ENCODE measurements around the gene PIGU. TPM values are rescaled to one million over a fixed set of nuclear protein-coding genes. Genes with fewer than 3 reads are reported as not detected.

PIGU gene
- total and polyA plus RNA-seq, 2 of the 13 experiments (the other 11 are each of a cell fraction or from before 2014, with no cell fraction given) = 45.5 to 231 TPM

DNA sequence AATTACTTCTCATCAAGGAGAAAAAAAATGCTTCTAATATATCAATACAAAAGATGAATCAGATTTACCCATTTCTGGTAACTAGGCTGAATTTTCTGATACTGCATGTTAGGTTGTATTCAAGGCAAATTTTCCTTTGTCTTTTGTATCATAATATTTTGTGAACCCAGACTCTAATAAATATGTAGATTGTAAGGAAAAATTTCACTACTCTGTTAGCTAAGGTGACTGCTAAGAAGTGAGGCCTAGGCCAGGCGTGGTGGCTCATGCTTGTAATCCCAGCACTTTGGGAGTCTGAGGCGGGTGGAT is 40.0 kb upstream of the PIGU start (continued):
- TF ChIP-seq, protein P1, sequence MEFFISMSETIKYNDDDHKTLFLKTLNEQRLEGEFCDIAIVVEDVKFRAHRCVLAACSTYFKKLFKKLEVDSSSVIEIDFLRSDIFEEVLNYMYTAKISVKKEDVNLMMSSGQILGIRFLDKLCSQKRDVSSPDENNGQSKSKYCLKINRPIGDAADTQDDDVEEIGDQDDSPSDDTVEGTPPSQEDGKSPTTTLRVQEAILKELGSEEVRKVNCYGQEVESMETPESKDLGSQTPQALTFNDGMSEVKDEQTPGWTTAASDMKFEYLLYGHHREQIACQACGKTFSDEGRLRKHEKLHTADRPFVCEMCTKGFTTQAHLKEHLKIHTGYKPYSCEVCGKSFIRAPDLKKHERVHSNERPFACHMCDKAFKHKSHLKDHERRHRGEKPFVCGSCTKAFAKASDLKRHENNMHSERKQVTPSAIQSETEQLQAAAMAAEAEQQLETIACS (CRISPR knock-in tag; IDR thresholded peaks at IDR 0.05) = 0 out of 2 replicates have a peak, but pooled peaks have one; percentile 12
- TF ChIP-seq ZNF672 (CRISPR knock-in tag; IDR thresholded peaks at IDR 0.05) (no peak), RARA (CRISPR knock-in tag; IDR thresholded peaks at IDR 0.05) (peak; percentile 82), ZNF101 (CRISPR knock-in tag; IDR thresholded peaks at IDR 0.05; ENCODE audit: borderline replicate concordance, low read depth) (no peak), ZNF816 (CRISPR knock-in tag; IDR thresholded peaks at IDR 0.05; ENCODE audit: borderline replicate concordance) (peak; percentile 77), MTA1 (CRISPR knock-in tag; IDR thresholded peaks at IDR 0.05; ENCODE audit: borderline replicate concordance) (no peak)

DNA sequence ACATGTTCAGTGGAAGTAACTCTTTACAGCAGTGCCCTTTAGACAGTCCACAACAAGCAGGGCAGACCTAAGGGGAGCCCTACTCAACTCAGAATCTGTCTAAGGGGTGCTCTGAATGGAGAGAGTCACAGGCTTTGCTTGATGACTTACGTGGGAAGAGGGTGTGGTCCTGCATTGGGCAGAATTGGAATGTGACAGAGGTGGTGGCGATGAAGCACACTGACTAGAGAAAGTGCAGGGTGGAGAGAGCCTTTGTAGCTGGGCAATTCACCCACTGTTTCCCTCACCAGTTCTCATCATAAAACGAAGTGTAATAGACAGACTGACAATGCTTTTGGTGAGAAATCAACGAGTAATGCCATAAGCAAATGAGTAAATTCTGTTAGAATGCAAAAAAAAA is 38.5 kb upstream of the PIGU start:
- Histone ChIP-seq H3K4me1 (ENCODE audit: insufficient read depth, low read length) (peaks cover 92% of the 10 kb centered on the region), H4K20me1 (ENCODE audit: insufficient read depth, low read length) (no peaks in the 10 kb centered on the region), H3K27me3 (ENCODE audit: control insufficient read depth in 1 of 2, insufficient read depth in 2 of 2, low read length in 2 of 2) (no peaks in the 10 kb centered on the region), H3K9me3 (ENCODE audit: low read length) (no peaks in the 10 kb centered on the region), H3K9ac (ENCODE audit: insufficient read depth, low read depth, low read length) (no peak overlapping the region), H3K36me3 (replicated peaks in 1 of 2; ENCODE audit: control insufficient read depth in 1 of 2, insufficient read depth in 2 of 2, low read length in 2 of 2) (peaks cover 3 to 19% of the 10 kb centered on the region in 2 experiments), H3K4me3 (replicated peaks in 1 of 3; ENCODE audit: insufficient read depth in 1 of 3, low read depth in 2 of 3, low read length in 3 of 3) (no peak overlapping the region), H3K79me2 (ENCODE audit: insufficient read depth, low read length) (no peaks in the 10 kb centered on the region), H3K27ac (ENCODE audit: extremely low read length, insufficient read depth, low read length) (no peak overlapping the region), H3K4me2 (ENCODE audit: low read depth, low read length) (no peak overlapping the region), H2AFZ (ENCODE audit: low read length) (no peak overlapping the region)
- POLR2A ChIA-PET = interaction anchor here (16.2 kb wide), 1 partner anchor 11 kb away, joined by 168 read pairs; the partner anchor contains the start of gene TP53INP2
- WGBS (ENCODE audit: low lambda C conversion rate) = 97% methylated on average over 4 of the region's 4 CpGs
- TF ChIP-seq, protein P2, sequence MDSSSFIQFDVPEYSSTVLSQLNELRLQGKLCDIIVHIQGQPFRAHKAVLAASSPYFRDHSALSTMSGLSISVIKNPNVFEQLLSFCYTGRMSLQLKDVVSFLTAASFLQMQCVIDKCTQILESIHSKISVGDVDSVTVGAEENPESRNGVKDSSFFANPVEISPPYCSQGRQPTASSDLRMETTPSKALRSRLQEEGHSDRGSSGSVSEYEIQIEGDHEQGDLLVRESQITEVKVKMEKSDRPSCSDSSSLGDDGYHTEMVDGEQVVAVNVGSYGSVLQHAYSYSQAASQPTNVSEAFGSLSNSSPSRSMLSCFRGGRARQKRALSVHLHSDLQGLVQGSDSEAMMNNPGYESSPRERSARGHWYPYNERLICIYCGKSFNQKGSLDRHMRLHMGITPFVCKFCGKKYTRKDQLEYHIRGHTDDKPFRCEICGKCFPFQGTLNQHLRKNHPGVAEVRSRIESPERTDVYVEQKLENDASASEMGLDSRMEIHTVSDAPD (CRISPR knock-in tag; IDR thresholded peaks at IDR 0.05) = no peak
- no peak for TF ChIP-seq ZNF446 (CRISPR knock-in tag; IDR thresholded peaks at IDR 0.05)
- TF ChIP-seq PPARG (CRISPR knock-in tag; conservative IDR thresholded peaks at IDR 0.05) = no peak
- TF ChIP-seq CREB1 (IDR thresholded peaks at IDR 0.05) = no peak
- no peak for TF ChIP-seq CREB1 (CRISPR knock-in tag; IDR thresholded peaks at IDR 0.05)
- TF ChIP-seq ZNF143 (CRISPR knock-in tag; IDR thresholded peaks at IDR 0.05) = no peak
- TF ChIP-seq, protein P3, sequence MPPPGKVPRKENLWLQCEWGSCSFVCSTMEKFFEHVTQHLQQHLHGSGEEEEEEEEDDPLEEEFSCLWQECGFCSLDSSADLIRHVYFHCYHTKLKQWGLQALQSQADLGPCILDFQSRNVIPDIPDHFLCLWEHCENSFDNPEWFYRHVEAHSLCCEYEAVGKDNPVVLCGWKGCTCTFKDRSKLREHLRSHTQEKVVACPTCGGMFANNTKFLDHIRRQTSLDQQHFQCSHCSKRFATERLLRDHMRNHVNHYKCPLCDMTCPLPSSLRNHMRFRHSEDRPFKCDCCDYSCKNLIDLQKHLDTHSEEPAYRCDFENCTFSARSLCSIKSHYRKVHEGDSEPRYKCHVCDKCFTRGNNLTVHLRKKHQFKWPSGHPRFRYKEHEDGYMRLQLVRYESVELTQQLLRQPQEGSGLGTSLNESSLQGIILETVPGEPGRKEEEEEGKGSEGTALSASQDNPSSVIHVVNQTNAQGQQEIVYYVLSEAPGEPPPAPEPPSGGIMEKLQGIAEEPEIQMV (CRISPR knock-in tag; IDR thresholded peaks at IDR 0.05; ENCODE audit: low read depth) = no peak
- no peak for TF ChIP-seq FOSL1 (CRISPR knock-in tag; IDR thresholded peaks at IDR 0.05; ENCODE audit: borderline replicate concordance)
- CTCF ChIA-PET (ENCODE audit: low intra/inter-chr PET ratio, low total read pairs) = no interaction called here
- BruUV-seq (replicated peaks) = no TSS peak
- FAIRE-seq = no peak
- no peak for ATAC-seq
- in situ Hi-C loops (cut with HindIII; ENCODE audit: extremely low pct_ligation_motif_present, low pct_unique_long_range_greater_than_20kb) (no loop called here), intact Hi-C loops (cut with micrococcal nuclease; ENCODE audit: unreplicated experiment) (no loop called here)
- DNase-seq (ENCODE audit: low spot score) = no peak
